Activated T-cell treated with anti-CD3 and anti-CD28 coated beads for 48 hours (primary cell): ENCODE results near the gene HOXD13.

Source experiments
- DNase-seq: peaks from one replicate; pipeline ENCODE4 v3.0.0-alpha.2; 2020; ENCODE audit warnings: low read depth

Gene HOXD13

DNA sequence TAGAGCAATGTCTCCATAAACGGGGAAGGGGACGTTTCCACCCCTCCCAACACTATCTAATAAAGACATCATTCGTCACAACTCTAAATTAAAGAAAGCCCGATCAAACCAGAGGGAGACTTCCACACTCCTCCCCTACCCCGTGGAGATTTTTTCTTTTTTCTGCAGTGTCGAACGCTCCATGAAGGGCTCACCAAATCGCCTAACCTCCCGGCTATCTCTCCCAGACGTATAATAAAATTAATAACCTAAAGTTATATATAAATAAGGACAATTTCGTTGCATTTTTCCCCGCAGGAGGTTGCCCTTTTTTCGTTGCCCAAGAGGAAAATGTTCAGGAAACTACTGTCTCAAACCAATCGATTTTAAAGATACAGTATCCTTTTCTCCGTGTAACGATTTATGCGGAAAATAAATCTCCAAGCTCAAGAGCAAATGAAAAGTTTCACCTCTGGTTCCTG is 11.1 kb upstream of the HOXD13 start:
- no peak for DNase-seq

DNA sequence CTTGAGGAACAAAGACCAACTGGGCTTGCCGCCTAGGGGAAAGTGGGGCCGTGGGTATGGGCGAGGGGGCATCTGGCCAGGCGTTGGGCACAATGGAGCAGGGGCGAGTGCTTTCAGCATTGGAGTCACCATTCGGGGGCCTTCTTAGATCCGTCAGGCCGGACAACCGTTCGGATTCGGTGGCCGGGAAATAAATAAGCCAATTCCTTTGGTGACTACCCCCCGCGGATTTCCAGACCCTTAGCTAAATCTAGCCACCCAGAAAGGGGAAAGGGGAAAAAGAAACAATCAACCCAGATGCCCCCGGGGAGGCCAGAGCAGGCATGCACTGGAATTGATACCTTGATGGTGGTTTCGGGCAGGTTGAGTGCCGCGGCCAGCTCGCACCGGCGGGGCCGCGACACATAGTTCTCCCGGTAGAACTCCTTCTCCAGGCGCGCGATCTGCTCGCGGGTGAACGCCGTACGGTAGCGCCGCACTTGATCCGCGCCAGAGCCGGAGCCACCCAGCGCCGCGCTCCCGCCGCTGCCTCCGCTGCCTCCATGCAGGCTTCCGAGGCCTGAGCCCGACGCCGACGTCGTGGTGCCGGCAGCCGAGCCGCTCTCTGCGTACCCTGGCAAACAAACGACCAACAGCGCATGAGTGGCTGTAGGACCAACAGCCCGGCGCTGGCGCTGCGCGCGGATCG is 10.5 kb upstream of the HOXD13 start:
- DNase-seq, result no peak

DNA sequence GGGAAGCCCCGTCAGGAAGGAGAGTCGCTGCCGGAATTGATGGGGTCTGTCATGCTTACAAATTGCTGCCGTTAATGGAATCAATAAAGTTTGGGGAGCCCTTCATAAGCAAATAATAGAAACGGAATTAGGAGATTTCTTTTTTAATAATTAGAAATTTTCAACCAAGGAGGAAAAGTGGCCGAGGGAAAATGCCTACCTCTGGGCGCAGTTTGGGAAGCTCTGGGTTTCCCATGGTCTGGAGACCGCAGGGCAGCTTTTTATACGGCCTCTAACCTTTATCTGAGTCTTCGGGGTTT is 10.0 kb upstream of the HOXD13 start:
- no peak for DNase-seq

DNA sequence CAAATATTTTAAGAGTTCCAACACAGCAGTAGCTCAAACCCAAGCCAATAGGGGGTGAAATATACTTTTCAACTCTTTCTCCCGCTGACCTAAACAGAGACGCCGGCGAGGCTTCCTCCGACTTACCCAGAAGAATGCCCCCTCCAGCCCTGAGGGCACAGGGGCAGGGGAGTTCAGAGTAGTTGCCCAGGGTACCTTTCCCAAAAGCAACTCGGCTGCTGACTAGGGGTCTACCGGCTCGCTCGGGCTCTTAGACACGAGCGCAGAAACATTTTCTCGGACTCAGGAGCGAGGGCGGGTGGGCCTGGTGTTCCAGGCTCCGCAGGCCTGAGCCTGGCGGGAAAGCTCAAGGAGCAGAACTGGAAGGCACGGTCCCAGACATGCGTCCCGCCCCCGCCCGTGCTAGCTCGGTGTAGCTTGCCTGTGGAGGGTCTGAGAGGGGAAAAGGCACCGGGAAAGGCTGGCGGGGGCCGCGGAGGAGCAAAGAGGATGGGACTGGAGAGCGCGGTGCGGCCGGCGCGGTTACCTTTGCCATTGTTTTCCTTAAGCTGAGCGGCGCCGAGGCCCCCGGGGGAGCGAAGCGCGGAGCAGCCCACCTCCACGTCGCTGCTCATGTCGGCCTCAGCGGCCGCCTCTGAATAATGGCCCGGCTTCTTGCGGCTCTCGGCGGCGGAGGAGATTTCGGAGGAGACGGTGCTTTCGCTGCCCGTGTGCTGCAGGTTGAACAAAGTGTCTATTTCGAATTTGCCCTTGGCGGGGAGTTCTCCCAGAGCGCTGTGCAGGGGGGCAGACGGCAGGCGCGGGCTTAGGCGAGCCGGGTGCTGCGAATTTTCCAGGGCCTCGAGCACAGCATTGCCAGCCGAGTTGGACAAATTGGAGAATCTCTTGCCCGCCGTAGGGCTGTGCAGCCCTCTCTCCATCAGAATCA is 9.4 kb upstream of the HOXD13 start:
- no peak for DNase-seq

DNA sequence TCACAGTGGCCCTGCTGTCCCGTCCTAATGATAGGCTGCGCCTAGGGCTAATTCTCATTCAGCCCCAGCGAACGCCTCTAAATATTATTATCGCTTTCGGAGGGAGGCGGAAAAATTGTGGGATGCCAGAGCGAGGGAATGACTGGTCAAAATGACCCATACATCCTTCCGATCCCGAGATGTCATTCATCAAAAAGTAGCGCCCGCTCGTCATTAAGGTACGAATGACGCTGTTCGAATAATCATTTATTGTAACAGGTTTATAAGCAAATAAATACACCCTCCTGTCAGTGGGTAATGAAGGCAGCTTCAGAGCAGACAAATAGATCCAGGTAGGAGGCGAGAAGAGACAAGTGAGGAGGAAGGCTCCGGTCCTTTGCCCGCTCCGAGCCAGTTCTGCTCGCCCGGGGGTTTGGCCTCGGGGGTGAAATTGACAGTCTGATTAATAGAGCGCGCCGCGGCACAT is 8.7 kb upstream of the HOXD13 start, which contains the start of gene EVX2:
EVX2 (minus strand) TSS at position 167 of the 466 bp plus-strand sequence. CDS start 186 bp downstream, outside the sequence.
- DNase-seq, result no peak

DNA sequence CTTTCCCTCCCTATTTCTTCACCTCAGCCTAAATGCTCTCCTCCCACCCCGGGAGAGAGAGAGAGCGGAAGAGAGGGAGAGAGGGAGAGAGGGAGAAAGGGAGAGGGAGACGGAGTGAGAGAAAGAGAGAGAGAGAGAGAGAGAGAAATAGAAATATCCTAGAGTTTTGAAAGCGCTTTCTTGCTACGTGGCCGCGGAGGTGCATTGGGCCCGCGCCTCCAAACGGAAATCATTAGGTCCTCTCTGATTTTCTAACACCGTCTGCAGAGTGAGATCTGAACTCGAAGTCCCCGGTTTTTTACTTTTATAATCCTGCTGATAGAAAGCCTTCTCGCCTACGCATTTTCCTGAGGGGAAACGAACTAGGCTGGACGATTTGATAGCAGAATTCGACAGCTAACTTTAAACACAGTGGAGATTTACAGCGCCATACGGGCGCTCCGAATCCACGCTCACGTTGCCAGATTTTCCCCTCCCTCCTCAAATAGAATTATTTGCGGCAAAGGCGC is 7.9 kb upstream of the HOXD13 start:
- DNase-seq, result no peak

DNA sequence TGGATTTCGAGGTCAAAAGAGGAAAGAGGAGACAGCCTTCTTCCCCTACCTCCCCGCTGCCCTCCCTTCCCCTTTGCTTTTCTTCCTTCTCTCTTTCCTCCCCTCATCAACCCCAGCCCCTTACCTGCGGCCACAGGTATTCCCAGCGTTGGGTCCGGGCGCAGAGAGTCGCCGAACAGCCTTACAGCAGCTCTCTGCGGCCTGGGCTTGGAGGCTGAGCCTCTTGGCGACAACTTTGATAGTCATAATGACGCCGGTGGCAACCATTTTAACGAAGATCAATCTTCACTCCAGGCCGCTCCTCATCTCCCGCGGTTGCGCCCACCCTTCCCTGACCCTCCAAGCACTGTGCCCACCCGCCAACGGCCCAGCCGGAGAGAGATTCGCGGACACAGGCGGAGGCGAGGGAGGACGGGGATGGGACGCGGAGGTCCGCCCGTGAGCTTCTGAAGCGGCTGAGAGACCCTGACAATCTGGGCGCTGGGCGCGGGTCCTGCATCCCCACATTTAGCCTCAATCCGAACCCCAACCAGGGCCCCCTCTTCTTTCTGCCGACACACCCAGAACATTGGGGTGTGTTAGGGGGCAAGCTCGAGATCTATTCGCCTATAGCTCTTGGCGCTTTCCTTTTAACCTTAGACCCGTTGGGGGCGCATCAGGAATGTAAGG is 7.3 kb upstream of the HOXD13 start:
- no peak for DNase-seq

DNA sequence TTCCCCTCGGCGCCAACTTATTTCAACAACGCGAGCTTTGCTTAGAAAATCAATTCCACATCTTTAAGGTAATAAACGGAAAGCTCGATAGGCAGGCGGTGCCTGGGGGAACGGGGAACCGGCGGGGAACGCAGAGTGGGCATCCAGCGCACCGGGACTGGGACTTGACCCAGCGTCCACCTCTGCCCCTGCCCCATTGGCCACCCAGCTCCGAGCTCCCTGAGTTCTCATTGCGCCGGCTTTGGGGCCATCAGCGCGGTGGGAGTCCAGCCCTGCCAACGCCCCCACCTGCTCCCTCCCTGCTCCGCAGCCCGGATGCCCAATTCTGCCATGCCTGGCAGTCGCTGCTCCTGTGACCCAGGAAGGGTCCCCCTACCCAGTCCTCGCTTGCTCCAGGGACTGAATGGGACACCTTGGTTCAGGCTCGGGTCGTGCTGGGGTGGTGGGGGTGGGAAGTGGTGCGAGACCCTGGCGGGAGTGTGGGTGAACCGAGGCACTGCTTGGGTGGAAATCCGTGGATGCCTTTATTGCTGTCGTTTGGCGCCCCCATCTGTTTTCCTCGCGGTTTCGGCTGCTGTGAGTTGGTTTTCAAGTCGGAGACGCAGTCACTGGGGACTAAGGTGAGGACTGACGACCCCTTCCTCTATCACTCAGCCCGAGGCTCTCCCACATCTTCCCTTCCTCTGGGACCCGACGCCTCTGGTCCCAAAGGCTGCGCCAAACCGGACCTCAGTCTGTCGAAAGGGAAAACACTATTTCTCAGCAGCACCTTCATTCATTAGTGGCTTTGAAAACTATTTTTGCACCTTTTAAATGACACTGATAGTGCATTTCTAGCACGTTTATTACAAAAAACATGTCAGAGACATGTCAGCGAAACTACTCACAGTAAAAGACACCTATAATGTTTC is 6.4 kb upstream of the HOXD13 start:
- no peak for DNase-seq

DNA sequence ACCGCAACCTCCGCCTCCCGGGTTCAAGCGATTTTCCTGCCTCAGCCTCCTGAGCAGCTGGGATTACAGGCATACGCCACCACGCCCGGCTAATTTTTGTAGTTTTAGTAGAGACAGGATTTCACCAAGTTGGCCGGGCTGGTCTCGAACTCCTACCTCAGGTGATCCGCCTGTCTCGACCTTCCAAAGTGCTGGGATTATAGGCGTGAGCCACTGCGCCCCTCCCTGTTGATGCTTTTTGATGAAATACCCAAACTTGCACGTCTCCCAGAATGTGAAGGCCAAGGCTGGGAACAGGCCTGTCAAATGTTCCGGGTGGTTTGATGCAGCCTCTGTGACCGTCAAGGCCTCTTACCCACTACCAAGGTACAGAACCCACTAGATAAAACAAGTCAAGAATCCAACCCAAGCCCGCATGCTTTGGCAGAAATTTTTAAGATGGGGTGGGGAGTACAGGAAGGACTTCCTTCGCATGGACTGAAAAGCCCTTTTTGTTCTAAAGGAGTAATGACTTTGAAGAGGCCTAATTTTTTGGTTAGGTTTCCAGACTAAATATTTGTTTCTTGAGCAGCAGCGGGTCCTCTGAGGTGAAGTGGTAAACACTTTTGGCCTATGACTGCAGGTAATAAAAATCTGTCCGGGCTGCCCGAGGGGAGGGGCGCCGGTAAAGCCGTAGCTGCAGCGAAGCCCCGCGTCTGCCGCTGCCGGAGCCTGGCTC is 5.0 kb upstream of the HOXD13 start:
- DNase-seq, result no peak

DNA sequence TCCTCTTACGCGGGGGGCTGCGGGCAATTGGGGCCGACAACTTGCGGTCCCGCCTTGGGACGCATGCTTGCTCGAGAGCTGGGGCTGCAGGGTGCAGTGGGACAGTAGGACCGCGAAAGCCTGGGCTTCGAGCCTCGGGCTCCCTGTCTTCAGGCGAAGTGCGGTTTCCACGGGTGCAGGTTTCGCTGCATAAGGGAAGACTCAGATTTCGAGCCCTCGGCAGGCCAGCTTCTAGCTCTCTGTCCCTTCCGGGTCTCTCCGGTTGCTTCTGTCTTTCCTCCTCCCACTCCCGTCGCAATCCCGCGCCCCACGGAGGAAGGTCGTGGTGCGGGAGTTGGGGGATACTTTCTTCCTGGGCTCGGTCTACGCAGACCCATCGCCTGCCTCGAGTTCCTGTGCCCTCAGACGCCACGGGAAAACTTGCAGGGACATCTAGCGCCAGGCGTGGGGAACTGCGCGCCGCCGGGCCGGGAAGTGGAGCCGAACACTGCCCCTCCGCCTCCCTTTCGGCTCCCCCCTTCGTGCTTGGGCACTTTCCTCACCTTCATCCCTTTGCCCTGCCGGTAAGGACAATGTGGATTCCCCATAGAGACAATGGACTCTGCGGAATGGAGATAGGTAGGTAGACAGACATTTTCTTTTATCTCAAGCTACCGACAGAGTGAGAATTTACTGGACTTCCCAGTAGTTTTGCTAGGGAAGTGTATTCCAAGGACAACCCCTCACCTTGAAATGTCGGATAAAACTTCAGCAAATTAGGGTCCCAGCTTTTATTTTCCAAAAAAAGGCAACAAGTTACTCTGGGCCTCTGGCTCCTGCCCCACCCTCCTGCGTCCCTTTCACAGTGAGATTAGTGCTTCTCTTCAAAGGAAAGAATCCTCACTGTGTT is 4.2 kb upstream of the HOXD13 start:
- DNase-seq, result no peak

DNA sequence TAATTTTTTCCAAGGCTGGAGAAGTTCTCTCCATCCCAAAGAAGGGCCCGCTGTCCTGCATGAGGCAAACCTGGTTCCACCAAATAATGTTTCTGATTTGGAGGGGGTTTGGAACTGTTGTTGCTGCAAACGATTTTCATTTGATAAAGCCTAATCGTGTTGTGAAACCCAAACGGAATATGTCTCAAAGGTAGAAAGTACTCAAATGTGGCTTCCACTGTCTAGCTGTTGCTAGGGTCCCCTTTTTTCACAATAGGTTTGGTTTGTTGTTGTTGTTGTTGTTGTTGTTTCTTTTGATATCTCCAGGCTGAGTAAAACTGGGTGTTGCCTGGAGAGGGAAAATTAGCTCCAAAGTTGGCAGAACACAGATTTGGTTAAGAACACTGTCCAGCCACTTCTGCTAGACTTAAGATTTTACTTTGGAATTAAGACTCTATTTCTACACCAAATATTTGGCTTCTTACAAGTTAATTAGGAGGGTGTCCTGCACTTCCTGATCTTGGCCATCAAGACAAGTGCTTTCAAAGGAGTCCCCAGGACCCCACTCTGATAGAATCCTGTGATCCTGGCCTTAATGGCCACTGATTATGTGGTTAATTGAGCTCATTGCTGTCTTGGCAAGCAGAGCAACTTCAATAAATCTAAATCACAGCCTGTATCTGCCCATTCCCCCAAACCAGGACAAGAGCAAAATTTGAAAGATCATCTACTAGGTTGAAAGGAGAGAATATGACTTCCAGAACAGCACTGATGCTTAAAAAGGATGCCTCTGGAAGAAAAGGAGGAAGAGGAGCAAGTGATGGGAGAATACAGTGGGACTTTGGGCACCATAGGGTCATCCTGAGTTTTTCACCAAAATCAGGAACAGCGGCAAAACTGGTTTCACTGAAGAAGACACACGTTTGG is 3.3 kb upstream of the HOXD13 start:
- DNase-seq, result no peak

DNA sequence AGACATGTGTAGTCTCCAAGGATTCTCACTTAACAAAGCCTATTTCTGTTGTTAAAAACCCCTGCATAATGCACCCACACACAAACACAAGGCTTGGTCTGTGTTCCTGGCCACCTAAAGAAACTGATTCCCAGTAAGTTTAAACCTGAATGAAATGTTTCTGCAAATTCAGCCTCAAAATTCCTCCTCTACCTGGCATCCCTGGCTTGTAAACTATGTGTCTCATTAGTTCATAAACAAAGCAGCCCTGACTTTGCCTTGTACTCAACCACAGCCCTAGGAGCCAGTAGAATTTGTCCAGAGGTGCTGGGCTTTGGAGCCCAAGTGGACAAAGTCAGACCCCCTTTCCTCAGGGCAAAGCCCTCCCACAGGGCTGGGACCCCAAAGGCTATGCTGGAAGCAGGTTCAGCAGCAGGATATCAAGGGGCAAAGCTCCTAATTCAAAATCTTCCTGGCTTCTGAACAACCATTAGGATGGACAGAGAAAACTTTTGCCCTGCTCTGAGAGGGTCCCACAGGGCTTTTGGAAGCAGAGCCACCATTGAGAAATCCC is 2.6 kb upstream of the HOXD13 start:
- no peak for DNase-seq

DNA sequence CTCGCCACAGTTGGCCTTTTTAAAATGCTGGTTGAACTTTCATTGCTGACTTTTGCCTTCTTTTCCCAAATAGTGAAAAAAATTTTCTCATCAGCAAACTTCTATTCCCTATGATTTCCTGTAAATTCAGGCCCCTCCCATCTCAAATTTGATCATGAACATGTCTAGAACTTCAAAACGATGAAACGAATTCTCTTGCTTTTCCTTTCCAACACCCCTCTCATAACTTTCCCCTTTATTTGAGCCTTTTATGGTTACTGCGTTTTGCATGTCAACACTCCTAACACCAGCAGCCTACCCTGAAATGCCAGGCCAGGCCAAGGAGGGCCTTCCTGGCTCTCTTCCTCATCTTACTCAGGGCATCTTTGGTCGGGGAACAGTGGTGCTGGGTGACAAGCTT is 1.7 kb upstream of the HOXD13 start:
- DNase-seq, result no peak

DNA sequence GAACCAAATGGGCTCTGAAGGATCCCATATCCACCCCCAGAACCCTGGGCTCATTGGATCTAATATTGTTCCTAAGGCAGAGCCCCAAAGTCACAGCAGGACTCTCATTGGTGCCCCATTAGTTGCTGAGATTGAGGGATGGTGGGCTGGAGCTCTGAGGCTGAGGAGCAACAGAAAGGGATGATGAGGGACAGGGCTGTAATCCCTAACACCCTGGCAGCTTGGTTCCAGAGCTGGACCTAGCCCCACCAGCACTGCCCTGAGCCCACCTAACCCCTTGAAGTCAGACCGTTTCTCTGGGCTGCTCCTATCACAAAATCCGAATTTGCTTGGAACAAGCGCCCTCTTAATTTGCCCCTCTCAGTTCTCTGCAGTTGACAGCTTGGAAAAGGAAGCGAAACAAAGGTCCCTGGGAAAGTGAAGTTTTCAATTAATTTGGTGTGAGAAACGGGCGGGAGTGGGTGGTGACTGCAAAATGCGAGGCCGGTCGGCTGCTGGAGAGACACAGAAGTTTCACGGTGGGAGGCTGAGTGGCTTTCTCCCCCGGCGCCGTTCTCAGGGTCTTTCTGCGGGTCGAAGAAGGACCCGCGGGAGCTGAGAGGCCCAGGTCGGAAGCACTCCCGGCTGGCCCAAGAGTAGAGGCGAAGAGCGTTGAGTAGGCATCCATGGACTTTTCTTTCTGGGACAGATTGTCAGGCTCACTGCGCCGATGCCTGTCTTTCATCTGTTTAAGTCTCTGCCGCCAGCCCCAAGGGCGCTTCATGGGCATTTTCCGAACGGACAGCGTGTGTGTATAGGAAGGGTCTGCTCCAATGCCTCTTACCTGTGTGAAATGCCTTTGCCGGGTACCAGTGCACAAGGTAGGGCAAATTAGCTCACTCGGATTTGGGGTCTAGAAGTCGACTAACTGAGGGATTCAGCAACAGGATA is 927 bp upstream of the HOXD13 start:
- no peak for DNase-seq

DNA sequence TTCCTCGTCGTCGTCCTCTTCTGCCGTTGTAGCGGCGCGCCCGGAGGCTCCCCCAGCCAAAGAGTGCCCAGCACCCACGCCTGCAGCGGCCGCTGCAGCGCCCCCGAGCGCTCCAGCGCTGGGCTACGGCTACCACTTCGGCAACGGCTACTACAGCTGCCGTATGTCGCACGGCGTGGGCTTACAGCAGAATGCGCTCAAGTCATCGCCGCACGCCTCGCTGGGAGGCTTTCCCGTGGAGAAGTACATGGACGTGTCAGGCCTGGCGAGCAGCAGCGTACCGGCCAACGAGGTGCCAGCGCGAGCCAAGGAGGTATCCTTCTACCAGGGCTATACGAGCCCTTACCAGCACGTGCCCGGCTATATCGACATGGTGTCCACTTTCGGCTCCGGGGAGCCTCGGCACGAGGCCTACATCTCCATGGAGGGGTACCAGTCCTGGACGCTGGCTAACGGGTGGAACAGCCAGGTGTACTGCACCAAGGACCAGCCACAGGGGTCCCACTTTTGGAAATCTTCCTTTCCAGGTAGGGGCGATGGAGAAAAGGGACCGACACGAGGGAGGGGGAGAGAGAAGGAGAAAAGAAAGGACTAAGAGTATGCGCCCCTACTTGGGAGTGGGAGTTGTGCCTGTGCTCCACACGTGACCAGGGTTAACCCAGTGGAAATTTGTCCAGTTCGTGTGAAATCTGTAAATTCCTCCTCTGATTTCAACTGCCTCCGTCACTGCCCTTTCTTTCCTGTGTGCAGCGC is 800 bp downstream of the HOXD13 start:
- DNase-seq, result no peak

DNA sequence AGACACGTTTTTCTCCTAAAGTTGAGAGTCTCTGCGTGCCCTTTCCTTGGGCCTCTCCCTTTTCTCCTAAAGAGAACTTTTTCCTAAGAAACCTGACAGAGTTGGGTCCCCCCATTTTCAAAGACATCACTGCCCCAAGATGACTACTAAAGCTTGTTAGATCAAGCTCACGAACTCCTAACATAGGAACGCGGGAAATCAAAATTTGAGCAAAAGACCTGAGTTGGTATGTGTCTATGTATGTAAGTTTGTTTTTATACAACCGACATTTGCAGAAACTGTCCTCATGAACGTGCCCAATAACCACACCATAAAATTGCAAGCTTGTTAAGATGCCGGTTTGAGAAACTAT is 1.4 kb downstream of the HOXD13 start:
- DNase-seq, result no peak

DNA sequence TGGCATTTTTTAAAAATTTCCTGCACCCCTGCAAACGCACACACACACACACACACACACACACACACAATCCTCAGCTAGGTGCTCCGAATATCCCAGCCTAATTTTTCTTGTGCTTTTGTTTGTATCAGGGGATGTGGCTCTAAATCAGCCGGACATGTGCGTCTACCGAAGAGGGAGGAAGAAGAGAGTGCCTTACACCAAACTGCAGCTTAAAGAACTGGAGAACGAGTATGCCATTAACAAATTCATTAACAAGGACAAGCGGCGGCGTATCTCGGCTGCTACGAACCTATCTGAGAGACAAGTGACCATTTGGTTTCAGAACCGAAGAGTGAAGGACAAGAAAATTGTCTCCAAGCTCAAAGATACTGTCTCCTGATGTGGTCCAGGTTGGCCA is 1.8 kb downstream of the HOXD13 start:
- no peak for DNase-seq
